Panc1 (cell line): Measurements from ENCODE around the gene SEL1L3. TPM values are rescaled to one million over a fixed set of nuclear protein-coding genes. Genes with fewer than 3 reads are reported as not detected.

ENCODE experiments used
- ATAC-seq: fragments of 200-7000 bp; cut with Tn5 transposase; 2 replicates; pipeline ENCODE4 v1.9.1; 2020; ENCODE audit warnings: mild to moderate bottlenecking, moderate library complexity
- BruUV-seq: library from RNA; stranded (reverse); fragments of 400-500 nt; replicated peaks from 2 replicates; lab custom pipeline; 2021; lab: Mats Ljungman, UMichigan
- CTCF ChIA-PET: fragments of 300-600 bp; sonication (Branson Sonifier 250); formaldehyde crosslinking; loops from one replicate; lab custom pipeline; 2022; ENCODE audit warnings: antibody characterized with exemption; lab: Charles Lee
- POLR2A ChIA-PET: fragments of 300-600 bp; sonication (Branson Sonifier 250); formaldehyde crosslinking; loops from one replicate; lab custom pipeline; 2022; ENCODE audit warnings: antibody characterized with exemption; lab: Charles Lee
- DNase-seq: peaks from one replicate; pipeline ENCODE4 v3.0.0-alpha.2; 2010; ENCODE audit warnings: low read depth, low spot score
- H3K27ac ChIP-seq: 2 replicates; pipeline ENCODE4 v1.5.1; 2011; ENCODE audit warnings: mild to moderate bottlenecking, low read length, inconsistent platforms
- H3K27me3 ChIP-seq: fragments of 200-500 bp; sonication (Bioruptor generic); 2 replicates; pipeline ENCODE4 v1.6.0; 2014; ENCODE audit warnings: low read length, inconsistent platforms; ENCODE audit not compliant: control insufficient read depth, insufficient read depth
- H3K36me3 ChIP-seq: fragments of 200-500 bp; sonication (Bioruptor generic); 2 replicates; pipeline ENCODE4 v1.5.1; 2014; ENCODE audit warnings: inconsistent platforms, mild to moderate bottlenecking, low read length, moderate library complexity; ENCODE audit not compliant: control insufficient read depth, insufficient read depth
- H3K4me1 ChIP-seq: 2 replicates; pipeline ENCODE4 v1.5.1; 2011; ENCODE audit warnings: inconsistent platforms, mild to moderate bottlenecking, low read length, moderate library complexity; ENCODE audit not compliant: control insufficient read depth, insufficient read depth
- H3K4me3 ChIP-seq, 2 experiments: 2 replicates each; pipeline ENCODE4 v1.5.1; 2011 to 2012; ENCODE audit warnings: low read depth in 2 of 2, low read length in 2 of 2, mild to moderate bottlenecking in 2 of 2, inconsistent platforms in 1 of 2, moderate library complexity in 1 of 2
- H3K9me3 ChIP-seq: fragments of 200-500 bp; sonication (Bioruptor generic); 2 replicates; pipeline ENCODE4 v1.5.1; 2014; ENCODE audit warnings: low read depth, mild to moderate bottlenecking, inconsistent platforms, low read length, moderate library complexity; ENCODE audit not compliant: control insufficient read depth, insufficient read depth
- CTCF ChIP-seq: fragments of 450-650 bp; IDR thresholded peaks from 2 replicates; pipeline ENCODE4 v1.5.1; 2017; ENCODE audit warnings: mild to moderate bottlenecking
- POLR2AphosphoS5 ChIP-seq: IDR thresholded peaks from 2 replicates; pipeline ENCODE4 v1.6.1; 2012; ENCODE audit warnings: mild to moderate bottlenecking, low read depth, low read length, moderate library complexity
- REST ChIP-seq, 2 experiments: IDR thresholded peaks; 2 replicates each; pipeline ENCODE4 v1.6.1; 2011 to 2012; ENCODE audit warnings: low read depth in 2 of 2, control low read depth in 1 of 2, low read length in 1 of 2, mild to moderate bottlenecking in 1 of 2, moderate library complexity in 1 of 2; ENCODE audit not compliant: insufficient read depth in 1 of 2
- SIN3A ChIP-seq: IDR thresholded peaks from 2 replicates; pipeline ENCODE4 v1.6.1; 2012; ENCODE audit warnings: low read depth, mild to moderate bottlenecking, low read length, moderate library complexity, borderline replicate concordance; ENCODE audit not compliant: insufficient read depth
- TCF7L2 ChIP-seq: IDR thresholded peaks from 2 replicates; pipeline ENCODE4 v1.6.1; 2011; ENCODE audit warnings: mild to moderate bottlenecking, low read depth, low read length, inconsistent platforms
- in situ Hi-C: cut with HindIII; loops from 2 replicates; pipeline ENCODE4 v1.10.0; 2016; ENCODE audit warnings: low sequenced_read_pairs, low pct_unique_long_range_greater_than_20kb
- intact Hi-C: fragments of 100-400 bp; cut with micrococcal nuclease; formaldehyde crosslinking; loops from one replicate; pipeline ENCODE4 v1.10.0; 2022; ENCODE audit not compliant: unreplicated experiment
- total RNA-seq: library from RNA; stranded (reverse); gene quantifications from one replicate; pipeline ENCODE4 v1.2.1, GENCODE V29; 2021; ENCODE audit not compliant: unreplicated experiment

Gene SEL1L3
- total RNA-seq, 1 experiment from 2014 or later, result 1.1 TPM

GRCh38 chr4:25814301-25815136, 48.3 kb downstream of the SEL1L3 start:
- Histone ChIP-seq H3K36me3 (no peaks in the 10 kb centered on the region), H3K4me3 (no peak overlapping the region), H3K27ac (no peak overlapping the region), H3K4me1 (no peaks in the 10 kb centered on the region), H3K9me3 (no peaks in the 10 kb centered on the region), H3K27me3 (no peaks in the 10 kb centered on the region)
- ChIA-PET POLR2A (no interaction called here), CTCF (interaction anchor here (0.6 kb wide), 1 partner anchor 395 kb away, joined by 10 read pairs; no protein-coding TSS in a partner anchor)
- no TSS peak for BruUV-seq
- intact Hi-C loops, result no loop called here
- in situ Hi-C loops, result no loop called here
- ATAC-seq (no peak), DNase-seq (no peak)
- TF ChIP-seq REST (IDR thresholded peaks at IDR 0.05; ENCODE audit: insufficient read depth in 1 of 2, low read depth in 2 of 2, low read length in 1 of 2) (no peak), TCF7L2 (no peak), POLR2AphosphoS5 (no peak), SIN3A (no peak), CTCF (no peak)

- intact Hi-C loops, result no loop called here
- H3K4me3 ChIP-seq, result no peak overlapping the region
- H3K36me3 ChIP-seq, result no peaks in the 10 kb centered on the region
- H3K4me1 ChIP-seq, result no peaks in the 10 kb centered on the region
- no peak overlapping the region for H3K27ac ChIP-seq
- no peaks in the 10 kb centered on the region for H3K9me3 ChIP-seq
- TF ChIP-seq POLR2AphosphoS5 (no peak), CTCF (no peak), SIN3A (no peak), REST (IDR thresholded peaks at IDR 0.05; ENCODE audit: insufficient read depth in 1 of 2, low read depth in 2 of 2, low read length in 1 of 2) (no peak), TCF7L2 (no peak)
- in situ Hi-C loops, result no loop called here
- DNase-seq (no peak), ATAC-seq (no peak)
- no peaks in the 10 kb centered on the region for H3K27me3 ChIP-seq
- CTCF ChIA-PET, result interaction anchor here (0.6 kb wide), 1 partner anchor 396 kb away, joined by 10 read pairs; no protein-coding TSS in a partner anchor
- no TSS peak for BruUV-seq
- POLR2A ChIA-PET, result no interaction called here
Measured at GRCh38 chr4:25813448-25814106, 49.2 kb downstream of the SEL1L3 start.
